ENCODE results near the gene CLEC18A. TPM values are rescaled to one million over a fixed set of nuclear protein-coding genes. Genes with fewer than 3 reads are reported as not detected.
A peak's percentile ranks its signal among the peaks of the same experiment; 100 is the strongest.
"Not testable (repeated sequence)": the region's sequence is repeated elsewhere in the genome, so short reads cannot be mapped to it uniquely, and the experiment has no call there.

CLEC18A gene
- total RNA-seq, 1 donor from 2014 or later, result 0.68 TPM

DNA sequence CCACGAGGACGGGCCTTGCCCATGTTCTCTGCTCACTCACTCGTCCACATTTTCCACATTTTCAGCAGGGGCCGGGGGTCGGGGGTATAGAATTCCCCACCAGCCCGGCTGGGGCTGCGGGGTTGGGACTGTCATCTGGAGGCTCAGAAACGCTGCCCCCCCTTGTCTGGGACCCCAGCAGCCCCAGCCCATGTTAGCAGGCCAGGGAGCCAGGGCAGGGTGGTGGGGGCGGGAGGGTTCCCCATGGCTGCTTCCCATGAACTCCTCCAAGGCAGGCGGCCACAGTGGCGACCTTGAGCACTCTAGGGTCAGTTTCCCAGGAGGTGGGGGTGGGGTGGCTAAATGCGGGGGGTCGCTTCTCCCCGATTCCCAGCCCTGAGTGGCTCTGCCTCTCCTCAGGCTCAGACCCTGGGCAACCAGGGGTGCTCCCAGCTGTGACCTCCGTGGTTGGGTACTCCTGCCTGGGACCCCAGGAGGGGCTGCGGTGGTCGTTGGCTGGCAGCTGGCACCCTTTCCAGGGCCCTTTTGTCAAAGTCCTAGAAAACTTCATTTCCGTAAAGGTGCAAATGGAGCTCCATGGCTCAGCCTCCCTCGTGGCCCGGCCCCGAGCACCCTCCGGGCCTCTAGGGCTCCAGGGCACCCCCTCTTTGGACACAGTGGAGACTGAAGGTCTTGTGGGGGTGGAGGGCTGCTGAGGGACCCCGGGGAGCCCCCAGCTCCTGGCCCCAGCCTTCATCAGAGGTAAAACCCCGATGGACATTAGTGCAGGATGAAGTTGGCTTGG, 1.6 kb downstream of the CLEC18A start:
- not testable (repeated sequence) for DNase-seq

DNA sequence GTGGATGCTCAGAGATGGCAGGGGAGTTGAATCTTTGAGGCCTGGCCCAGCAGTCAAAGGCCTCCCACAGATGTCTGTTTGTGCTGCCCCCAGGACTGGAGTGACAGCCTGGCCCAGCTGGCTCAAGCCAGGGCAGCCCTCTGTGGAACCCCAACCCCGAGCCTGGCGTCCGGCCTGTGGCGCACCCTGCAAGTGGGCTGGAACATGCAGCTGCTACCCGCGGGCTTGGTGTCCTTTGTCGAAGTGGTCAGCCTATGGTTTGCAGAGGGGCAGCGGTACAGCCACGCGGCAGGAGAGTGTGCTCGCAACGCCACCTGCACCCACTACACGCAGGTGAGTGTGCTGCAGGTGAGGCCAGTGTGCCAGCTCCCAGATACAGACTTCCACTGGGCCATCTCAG, 3.1 kb downstream of the CLEC18A start:
- DNase-seq, result not testable (repeated sequence)

DNA sequence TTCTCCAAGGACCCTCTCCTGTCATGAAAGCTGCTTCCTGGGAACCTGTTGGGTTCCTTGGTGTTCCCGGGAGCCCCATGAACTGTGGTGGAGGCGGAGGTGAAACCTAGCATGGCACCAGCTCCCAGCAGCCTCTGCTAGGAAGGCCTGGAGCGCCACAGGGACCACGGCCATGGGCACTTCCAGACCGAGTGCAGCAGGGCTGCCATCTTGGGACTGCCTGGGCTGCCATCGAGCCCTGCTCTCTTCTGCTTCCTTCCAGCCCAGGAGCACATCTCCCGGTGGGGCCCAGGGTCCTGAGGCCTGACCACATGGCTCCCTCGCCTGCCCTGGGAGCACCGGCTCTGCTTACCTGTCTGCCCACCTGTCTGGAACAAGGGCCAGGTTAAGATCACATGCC, 12.2 kb downstream of the CLEC18A start:
- DNase-seq, result not testable (repeated sequence)

DNA sequence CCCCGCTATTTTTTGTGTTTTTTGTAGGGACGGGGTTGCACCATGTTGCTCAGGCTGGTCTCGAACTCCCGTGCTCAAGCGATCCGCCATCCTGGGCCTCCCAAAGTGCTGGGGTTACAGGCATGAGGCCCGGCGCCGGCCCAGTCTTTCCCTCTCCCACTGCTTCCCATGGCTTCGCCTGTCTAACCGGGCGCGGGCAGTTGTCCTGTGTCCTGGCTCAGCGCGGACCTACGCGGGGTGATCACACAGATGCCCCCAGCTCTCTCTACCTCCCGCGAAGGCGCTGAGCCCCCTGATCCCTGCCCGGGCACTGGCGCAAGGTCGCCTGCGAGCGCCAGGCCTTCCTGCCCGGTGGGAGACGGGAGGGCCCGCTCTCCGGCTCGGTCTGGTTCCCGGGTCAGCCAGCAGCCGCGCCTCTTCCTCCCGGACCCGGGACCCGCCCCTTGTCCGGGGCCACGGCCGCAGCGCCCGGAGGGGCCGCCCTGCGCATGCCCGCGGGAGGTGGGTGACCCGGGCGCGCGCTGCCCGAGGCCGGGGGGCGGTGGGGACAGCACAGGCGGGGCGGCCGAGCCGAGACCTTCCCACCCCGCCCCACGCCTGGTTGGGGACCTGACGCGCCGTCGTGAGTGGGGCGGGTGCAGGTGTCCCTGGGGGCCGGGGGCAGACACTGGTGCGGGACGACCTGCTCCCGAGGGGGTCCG, 14.0 kb downstream of the CLEC18A start:
- peak; percentile 62 for DNase-seq

DNA sequence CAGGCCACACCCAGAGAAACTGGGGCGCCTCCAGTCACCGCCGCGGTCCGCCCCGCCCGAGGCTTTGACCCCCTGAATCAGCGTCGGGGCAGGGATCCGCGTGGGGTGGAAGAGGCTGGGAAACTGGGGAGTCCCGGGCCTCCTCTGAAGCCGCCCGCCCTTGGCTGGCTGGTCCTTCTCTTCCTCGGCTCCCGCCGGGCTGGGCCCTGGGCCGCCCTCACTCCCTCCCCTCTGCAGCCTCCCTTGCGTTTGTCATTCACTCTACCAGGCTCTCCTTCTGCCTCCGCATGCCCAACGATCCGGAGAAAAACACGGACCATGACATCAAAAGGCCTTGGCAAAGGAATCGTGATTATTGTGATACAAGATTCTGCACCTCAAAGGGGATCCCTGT, 14.5 kb downstream of the CLEC18A start:
- DNase-seq, result not testable (repeated sequence)

DNA sequence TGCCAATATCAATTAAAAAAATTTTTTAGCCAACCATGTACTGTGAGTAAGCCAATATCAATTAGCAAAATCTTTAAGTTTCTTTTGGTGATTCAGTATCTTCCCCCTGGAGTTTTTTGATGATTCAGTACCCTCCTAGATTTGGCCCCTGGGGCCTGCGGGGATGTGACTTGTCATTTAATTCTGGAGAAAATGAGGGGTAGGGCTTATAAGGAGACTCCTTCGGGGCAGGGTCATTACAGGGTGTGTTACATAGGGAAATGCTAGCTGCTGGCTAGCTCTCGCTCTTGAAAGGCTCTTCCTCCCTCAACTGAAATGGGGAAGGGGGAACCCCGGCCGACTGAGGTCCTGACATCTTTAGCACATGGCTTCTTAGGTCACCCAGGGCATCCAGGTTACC, 16.6 kb downstream of the CLEC18A start:
- DNase-seq, result not testable (repeated sequence)

DNA sequence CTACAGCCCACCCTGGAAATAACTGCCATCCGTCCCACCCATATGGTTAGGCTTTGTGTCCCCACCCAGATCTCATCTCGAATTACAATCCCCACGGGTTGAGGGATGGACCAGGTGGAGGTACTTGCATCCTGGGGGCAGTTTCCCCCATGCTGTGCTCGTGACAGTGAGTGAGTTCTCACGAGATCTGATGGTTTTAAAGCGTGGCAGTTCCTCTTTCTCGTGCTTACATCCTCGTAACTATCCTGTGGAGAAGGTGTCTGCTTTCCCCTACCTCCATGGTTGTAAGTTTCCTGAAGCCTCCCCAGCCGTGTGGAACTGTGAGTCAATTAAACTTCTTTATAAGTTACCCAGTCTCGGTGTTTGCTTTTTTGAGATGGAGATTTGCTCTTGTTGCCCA, 17.0 kb downstream of the CLEC18A start:
- not testable (repeated sequence) for DNase-seq

DNA sequence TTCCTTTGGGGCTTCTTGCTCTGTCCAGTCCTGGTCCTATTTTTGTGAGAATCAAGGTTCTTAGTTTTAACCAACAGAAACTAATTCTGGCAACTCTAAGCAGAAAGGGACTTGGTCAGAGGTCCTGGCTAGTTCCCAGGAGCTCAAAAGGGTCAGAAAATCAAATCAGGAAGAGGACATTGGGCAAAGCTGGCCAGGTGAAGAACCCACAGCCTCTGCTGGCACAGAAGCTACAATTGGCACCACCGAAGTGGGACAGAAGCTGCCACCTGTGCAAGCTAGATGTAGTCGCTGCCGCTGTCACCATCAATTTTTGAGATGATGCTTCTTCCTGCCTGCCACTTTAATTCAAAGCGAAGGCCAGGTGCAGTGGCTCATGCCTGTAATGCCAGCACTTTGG, 18.5 kb downstream of the CLEC18A start:
- not testable (repeated sequence) for DNase-seq

DNA sequence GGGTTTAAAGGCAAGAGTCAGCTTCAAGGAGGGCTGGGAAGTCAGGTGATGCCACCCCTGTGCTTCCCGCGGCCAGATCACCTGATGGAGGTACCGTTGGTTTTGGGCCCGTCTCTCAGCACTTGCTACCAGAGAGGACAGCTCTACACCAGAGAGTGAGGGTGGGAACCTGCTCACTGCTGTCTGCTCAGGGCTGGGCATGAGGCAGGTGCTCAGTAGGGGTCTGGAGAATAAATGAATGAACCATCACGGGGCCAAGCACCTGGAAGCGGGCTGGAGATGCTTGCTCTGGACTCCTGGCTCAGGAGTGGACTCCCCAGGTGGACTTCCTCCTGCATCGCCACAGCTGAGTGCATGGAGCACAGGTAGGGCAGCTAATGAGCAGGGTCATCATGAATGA, 21.0 kb downstream of the CLEC18A start:
- not testable (repeated sequence) for DNase-seq

DNA sequence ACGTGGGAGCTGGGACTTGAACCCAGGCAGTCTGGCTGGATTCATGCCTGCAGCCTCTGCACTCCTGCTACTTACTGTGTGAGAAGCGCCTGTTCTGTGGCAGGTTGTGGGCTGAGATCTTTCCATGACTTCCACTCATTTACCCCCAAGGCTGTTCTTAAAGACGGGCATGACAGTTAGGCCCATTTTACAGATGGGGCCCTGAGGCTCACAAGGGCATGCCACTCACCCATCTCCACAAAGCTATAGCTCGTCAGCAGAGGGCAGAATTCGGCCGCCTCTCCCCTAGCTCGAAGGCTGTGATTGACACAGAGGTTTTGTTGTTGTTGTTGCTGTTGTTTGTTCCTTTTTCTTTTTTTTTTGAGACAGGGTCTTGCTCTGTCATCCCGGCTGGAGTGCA, 21.8 kb downstream of the CLEC18A start:
- not testable (repeated sequence) for DNase-seq

DNA sequence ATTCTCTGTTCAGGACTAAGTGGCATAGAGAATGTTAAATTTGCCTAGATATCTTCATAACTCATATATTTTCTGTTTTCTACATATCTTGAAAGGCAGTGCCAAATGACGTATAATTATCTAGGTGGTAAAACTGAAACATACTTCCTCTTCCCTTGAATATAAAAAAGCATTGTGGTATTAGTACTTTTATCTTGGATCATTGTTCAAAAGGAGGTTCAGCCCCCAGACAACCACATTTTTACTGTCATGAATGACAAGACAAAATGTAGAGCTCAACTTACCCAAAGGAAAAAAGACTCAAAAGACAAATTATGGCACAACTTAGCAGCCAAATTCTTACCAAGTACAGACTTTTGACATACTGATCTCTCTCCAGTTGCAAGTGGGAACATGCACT, 34.1 kb downstream of the CLEC18A start:
- not testable (repeated sequence) for DNase-seq

DNA sequence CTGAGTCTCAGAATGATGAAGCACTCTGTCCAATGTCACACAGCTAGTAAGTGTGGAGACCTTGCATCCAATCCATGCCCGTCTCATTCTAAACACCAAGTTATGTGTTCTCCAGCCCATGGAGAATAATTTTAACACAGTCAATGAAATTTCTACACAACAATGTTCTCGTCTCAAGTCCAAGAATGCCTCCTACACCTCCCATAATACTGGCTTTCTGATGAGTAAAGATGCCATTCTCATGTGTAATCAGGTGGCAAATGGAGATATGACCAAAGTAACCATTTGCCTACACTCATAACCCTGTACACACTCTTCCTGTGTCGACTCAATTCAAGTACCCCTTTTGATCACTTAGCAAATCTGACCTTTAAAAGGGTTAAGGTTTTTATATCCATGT, 46.8 kb downstream of the CLEC18A start:
- peak; percentile 48 for DNase-seq

DNA sequence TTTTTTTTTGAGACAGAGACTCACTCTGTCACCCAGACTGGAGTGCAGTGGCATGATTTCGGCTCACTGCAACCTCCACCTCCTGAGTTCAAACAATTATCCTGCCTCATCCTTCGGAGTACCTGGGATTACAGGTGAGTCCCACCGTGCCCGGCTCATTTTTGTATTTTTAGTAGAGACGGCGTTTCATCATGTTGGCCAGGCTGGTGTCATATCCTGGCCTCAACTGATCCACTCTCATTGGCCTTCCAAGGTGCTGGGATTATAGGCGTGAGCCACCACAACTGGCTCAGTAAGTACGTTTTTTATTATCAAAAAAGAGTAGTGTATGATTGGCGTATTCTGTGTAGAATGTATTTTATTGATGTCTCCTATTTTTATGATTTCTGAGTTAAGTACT, 48.7 kb downstream of the CLEC18A start:
- peak; percentile 39 for DNase-seq

DNA sequence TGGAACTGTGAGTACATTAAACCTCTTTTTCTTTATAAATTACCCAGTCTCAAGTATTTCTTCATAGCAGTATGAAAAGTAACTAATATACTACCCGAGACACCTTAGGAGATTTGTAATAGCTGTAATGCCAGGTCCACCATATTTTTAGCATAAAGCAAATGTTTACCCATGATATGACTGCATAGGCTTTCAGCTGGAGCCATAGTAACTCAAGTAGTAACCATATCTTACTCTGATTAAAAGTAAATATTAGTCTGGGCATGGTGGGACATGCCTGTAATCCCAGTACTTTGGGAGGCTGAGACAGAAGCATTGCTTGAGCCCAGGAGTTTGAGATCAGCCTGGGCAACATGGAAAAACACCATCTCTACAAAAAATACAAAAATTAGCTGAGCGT, 52.4 kb downstream of the CLEC18A start:
- not testable (repeated sequence) for DNase-seq

DNA sequence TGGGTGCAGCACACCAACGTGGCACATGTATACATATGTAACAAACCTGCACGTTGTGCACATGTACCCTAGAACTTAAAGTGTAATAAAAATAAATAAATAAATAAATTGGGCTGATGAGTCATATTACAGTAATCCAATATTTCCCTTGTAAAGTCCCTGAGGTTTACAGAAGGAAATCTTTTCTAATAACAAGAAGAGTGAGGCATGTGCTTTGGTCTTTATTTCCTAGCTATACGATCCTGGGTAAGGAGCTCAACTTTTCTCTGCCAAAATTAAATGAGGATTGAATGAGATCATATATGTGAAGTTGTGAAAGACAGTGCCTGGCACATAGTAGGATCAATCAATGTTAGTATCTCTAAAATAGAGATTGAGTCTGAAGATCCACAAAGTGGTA, 57.5 kb downstream of the CLEC18A start:
- peak; percentile 25 for DNase-seq

DNA sequence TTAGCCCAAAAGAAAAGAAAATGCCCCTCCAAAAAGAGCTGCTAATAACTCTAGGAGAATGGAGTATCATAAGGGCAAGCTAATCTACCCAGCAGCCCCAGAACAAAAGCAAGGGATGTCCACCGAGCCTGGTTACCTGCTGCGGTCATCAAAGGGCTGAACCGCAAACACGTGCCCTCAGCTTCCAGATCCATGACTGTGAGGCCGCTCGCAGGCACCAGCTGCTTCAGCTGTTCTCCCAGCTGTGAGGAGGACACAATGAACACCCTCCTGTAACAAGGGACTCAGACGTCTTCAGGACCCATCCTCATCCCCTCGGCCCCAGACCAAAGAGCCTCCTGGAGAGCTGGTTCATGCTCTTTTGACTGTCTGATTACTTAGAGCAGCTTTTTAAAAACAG, 59.5 kb downstream of the CLEC18A start:
- DNase-seq, result not testable (repeated sequence)

DNA sequence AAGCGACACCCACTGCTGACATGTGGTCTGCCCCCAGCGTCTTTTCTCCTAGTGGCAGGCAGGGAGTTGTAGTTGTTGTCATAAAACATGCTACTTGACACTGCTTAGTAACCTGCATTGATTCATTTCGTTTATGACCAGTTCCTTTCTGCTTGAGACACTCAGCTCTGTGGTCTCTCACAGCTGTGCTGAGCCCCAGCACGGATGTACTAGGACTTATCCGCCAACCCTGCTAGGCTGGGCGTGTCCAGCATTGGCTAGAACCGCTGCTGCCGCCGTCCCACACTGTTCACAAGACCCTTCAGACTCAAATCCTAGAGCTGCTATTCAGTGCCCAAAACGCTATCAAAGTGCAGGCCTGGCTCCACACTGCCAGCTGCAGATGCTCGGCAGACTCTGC, 60.0 kb downstream of the CLEC18A start:
- DNase-seq, result not testable (repeated sequence)

DNA sequence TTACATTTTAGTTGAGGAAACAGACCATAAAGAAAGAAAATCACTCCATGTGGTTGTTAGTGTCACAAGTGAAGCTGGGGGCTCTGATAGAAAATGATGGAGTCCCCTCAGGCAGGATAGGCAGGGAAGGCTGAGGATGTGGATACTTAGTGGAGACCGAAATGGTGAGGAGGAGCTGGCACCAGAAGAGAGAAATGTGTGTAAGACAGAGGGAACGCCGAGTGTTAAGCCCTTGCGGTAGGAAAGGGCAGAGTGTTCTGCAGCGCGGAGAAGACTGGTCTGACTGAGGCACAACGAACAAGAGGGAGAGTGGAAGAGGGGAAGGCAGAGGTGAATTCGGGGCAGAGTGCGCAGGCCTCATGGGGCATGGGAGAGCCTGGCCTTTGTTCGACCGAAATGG, 61.2 kb downstream of the CLEC18A start:
- DNase-seq, result not testable (repeated sequence)

DNA sequence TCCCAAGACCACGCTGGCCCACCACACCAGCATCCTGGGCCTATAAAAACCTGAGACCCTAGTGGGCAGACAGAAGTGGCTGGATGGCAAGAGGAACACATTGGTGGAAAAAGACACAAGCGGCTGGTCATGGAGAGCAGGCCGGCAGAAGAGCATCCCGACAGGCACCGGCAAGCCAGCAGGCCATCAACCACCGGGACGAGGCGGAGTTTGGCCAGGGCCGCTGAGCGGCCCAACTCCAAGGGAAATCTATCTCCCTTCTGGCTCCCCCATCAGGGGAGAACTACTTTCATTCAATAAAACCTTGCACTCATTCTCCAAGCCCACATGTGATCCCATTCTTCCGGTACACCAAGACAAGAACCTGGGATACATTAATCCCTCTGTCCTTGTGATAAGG, 61.8 kb downstream of the CLEC18A start:
- not testable (repeated sequence) for DNase-seq

Other genes starting within 250 kb of the CLEC18A start
- gene NQO1, start 224.8 kb upstream of the CLEC18A start, total RNA-seq, result 427 and 456 TPM in 2 replicates
- 19.4 and 22.7 TPM in 2 replicates for gene NOB1, start 196.4 kb upstream of the CLEC18A start, total RNA-seq
- gene WWP2, start 189.0 kb upstream of the CLEC18A start, total RNA-seq, result 25.4 and 39.0 TPM in 2 replicates
- gene PDPR, start 163.0 kb downstream of the CLEC18A start, total RNA-seq, result 53.1 and 61.6 TPM in 2 replicates
- not detected in 2 replicates for gene CLEC18C, start 222.5 kb downstream of the CLEC18A start, total RNA-seq